GM19328 (cell line): ENCODE results near the gene HPDL.
A peak's percentile ranks its signal among the peaks of the same experiment; 100 is the strongest.
"Not testable (repeated sequence)": the region's sequence is repeated elsewhere in the genome, so short reads cannot be mapped to it uniquely, and the experiment has no call there.

ENCODE experiments used
- ATAC-seq: cut with Tn5 transposase; IDR thresholded peaks from one replicate; pipeline ENCODE4 v1.9.1; 2021; ENCODE audit warnings: mild to moderate bottlenecking, moderate library complexity; ENCODE audit not compliant: unreplicated experiment

Gene HPDL

GRCh38 chr1:45348966-45349677 lies 22.4 kb downstream of the HPDL start:
- no peak for ATAC-seq

GRCh38 chr1:45351508-45351907 lies 24.8 kb downstream of the HPDL start:
- no peak for ATAC-seq

- no peak for ATAC-seq
Measured at GRCh38 chr1:45353685-45354084, 27.0 kb downstream of the HPDL start.

GRCh38 chr1:45354838-45355237 lies 28.1 kb downstream of the HPDL start:
- no peak for ATAC-seq

- ATAC-seq: no peak
Measured at GRCh38 chr1:45355683-45356082, 29.0 kb downstream of the HPDL start.

- ATAC-seq: no peak
Measured at GRCh38 chr1:45356186-45356585, 29.5 kb downstream of the HPDL start.

- no peak for ATAC-seq
Measured at GRCh38 chr1:45359882-45360513, 33.3 kb downstream of the HPDL start.

- ATAC-seq: not testable (repeated sequence)
Measured at GRCh38 chr1:45360981-45361380, 34.3 kb downstream of the HPDL start.

- ATAC-seq: no peak
Measured at GRCh38 chr1:45364294-45364693, 37.6 kb downstream of the HPDL start.

- ATAC-seq: no peak
Measured at GRCh38 chr1:45365051-45365450, 38.4 kb downstream of the HPDL start.

GRCh38 chr1:45370575-45370974 lies 43.9 kb downstream of the HPDL start:
- ATAC-seq: peak; percentile 66

GRCh38 chr1:45373573-45373972 lies 46.9 kb downstream of the HPDL start:
- no peak for ATAC-seq

GRCh38 chr1:45375104-45376090 lies 48.7 kb downstream of the HPDL start:
- ATAC-seq: no peak

GRCh38 chr1:45378184-45378583 lies 51.5 kb downstream of the HPDL start:
- no peak for ATAC-seq
